Neural progenitor cell (in vitro differentiated cells): ENCODE data around the gene PLA2G4A. TPM values are rescaled to one million over a fixed set of nuclear protein-coding genes. Genes with fewer than 3 reads are reported as not detected.

Source experiments
- DNase-seq: peaks from one replicate; pipeline ENCODE4 v3.0.0-alpha.2; 2016; ENCODE audit warnings: low spot score
- H2AFZ ChIP-seq: fragments of 200-600 bp; sonication (generic); replicated peaks from 2 replicates; pipeline ENCODE4 v1.6.1; 2016; ENCODE audit warnings: antibody characterized with exemption
- H3F3A ChIP-seq: fragments of 200-600 bp; sonication (generic); 2 replicates; pipeline ENCODE4 v1.6.1; 2016; ENCODE audit warnings: antibody characterized with exemption, low read depth
- H3K27ac ChIP-seq: fragments of 200-600 bp; sonication (generic); 2 replicates; pipeline ENCODE4 v1.5.1; 2016; ENCODE audit warnings: mild to moderate bottlenecking
- H3K27me3 ChIP-seq: fragments of 200-600 bp; sonication (generic); 2 replicates; pipeline ENCODE4 v1.6.1; 2016; ENCODE audit warnings: mild to moderate bottlenecking, moderate library complexity
- H3K36me3 ChIP-seq: fragments of 200-600 bp; sonication (generic); 2 replicates; pipeline ENCODE4 v1.5.1; 2016
- H3K4me1 ChIP-seq: fragments of 200-600 bp; sonication (generic); 2 replicates; pipeline ENCODE4 v1.6.1; 2016; ENCODE audit warnings: mixed run types
- H3K4me2 ChIP-seq: fragments of 200-600 bp; sonication (generic); 2 replicates; pipeline ENCODE4 v1.6.1; 2016
- H3K4me3 ChIP-seq: fragments of 200-600 bp; sonication (generic); 2 replicates; pipeline ENCODE4 v1.5.1; 2016
- H3K79me2 ChIP-seq: fragments of 200-600 bp; sonication (generic); 2 replicates; pipeline ENCODE4 v1.6.1; 2016; ENCODE audit warnings: low read depth
- H3K9ac ChIP-seq: fragments of 200-600 bp; sonication (generic); 2 replicates; pipeline ENCODE4 v1.6.1; 2016
- H3K9me3 ChIP-seq: fragments of 200-600 bp; sonication (generic); 2 replicates; pipeline ENCODE4 v1.5.1; 2016; ENCODE audit warnings: low read depth
- H4K20me1 ChIP-seq: fragments of 200-600 bp; sonication (generic); 2 replicates; pipeline ENCODE4 v1.6.1; 2016; ENCODE audit warnings: low read depth
- H3K27ac Mint-ChIP-seq: 3 replicates; pipeline ENCODE4 v1.8.0; 2021; ENCODE audit warnings: mixed read lengths
- H3K27me3 Mint-ChIP-seq: 2 replicates; pipeline ENCODE4 v1.8.0; 2022; ENCODE audit warnings: low read depth, mild to moderate bottlenecking, inconsistent platforms, moderate library complexity, mixed read lengths; ENCODE audit not compliant: insufficient read depth
- H3K36me3 Mint-ChIP-seq: 3 replicates; pipeline ENCODE4 v1.8.0; 2021; ENCODE audit warnings: mixed read lengths
- H3K4me1 Mint-ChIP-seq: 3 replicates; pipeline ENCODE4 v1.8.0; 2021; ENCODE audit warnings: mixed read lengths
- H3K4me3 Mint-ChIP-seq: 3 replicates; pipeline ENCODE4 v1.8.0; 2021; ENCODE audit warnings: mild to moderate bottlenecking, moderate library complexity, mixed read lengths
- H3K9me3 Mint-ChIP-seq: 3 replicates; pipeline ENCODE4 v1.8.0; 2020; ENCODE audit warnings: mixed read lengths
- CTCF ChIP-seq: fragments of 200-600 bp; sonication (generic); IDR thresholded peaks from 2 replicates; pipeline ENCODE4 v1.5.1; 2017; ENCODE audit warnings: antibody characterized with exemption, mild to moderate bottlenecking
- EZH2 ChIP-seq: fragments of 200-600 bp; sonication (generic); IDR thresholded peaks from 2 replicates; pipeline ENCODE4 v1.6.1; 2017; ENCODE audit warnings: antibody characterized with exemption, mild to moderate bottlenecking, moderate library complexity
- EZH2phosphoT487 ChIP-seq: fragments of 200-600 bp; sonication (generic); IDR thresholded peaks from 2 replicates; pipeline ENCODE4 v1.6.1; 2017; ENCODE audit warnings: antibody characterized with exemption
- total RNA-seq: library from RNA; depleted of rRNA; stranded (reverse); fragments of >200 nt; gene quantifications from 2 replicates; pipeline ENCODE4 v1.2.3, GENCODE V29; 2015; ENCODE audit warnings: low replicate concordance

Gene PLA2G4A
- total RNA-seq, 1 donor from 2014 or later, result 1.0 TPM

GRCh38 chr1:186996816-186997215 lies 168.1 kb downstream of the PLA2G4A start:
- Histone ChIP-seq H2AFZ (no peak overlapping the region), H3K9me3 (no peaks in the 10 kb centered on the region), H3K4me3 (no peak overlapping the region), H3K79me2 (no peaks in the 10 kb centered on the region), H3K4me2 (no peak overlapping the region), H3K27me3 (no peaks in the 10 kb centered on the region), H3F3A (no peaks in the 10 kb centered on the region), H4K20me1 (no peaks in the 10 kb centered on the region), H3K36me3 (no peaks in the 10 kb centered on the region), H3K4me1 (no peaks in the 10 kb centered on the region), H3K27ac (no peak overlapping the region), H3K9ac (no peak overlapping the region)
- H3K27ac Mint-ChIP-seq, result no peak overlapping the region
- H3K9me3 Mint-ChIP-seq, result no peaks in the 10 kb centered on the region
- TF ChIP-seq EZH2phosphoT487 (no peak), CTCF (no peak), EZH2 (no peak)
- no peaks in the 10 kb centered on the region for H3K27me3 Mint-ChIP-seq
- H3K4me3 Mint-ChIP-seq, result no peak overlapping the region
- no peak for DNase-seq
- H3K36me3 Mint-ChIP-seq, result no peaks in the 10 kb centered on the region
- no peaks in the 10 kb centered on the region for H3K4me1 Mint-ChIP-seq

- no peaks in the 10 kb centered on the region for H3K27me3 Mint-ChIP-seq
Observed at GRCh38 chr1:186997877-186998276, 169.1 kb downstream of the PLA2G4A start.

GRCh38 chr1:186999506-186999905 lies 170.8 kb downstream of the PLA2G4A start:
- H3F3A ChIP-seq, result no peaks in the 10 kb centered on the region
- H3K4me2 ChIP-seq, result no peak overlapping the region
- H3K27ac Mint-ChIP-seq, result no peak overlapping the region
- H3K79me2 ChIP-seq, result no peaks in the 10 kb centered on the region
- no peaks in the 10 kb centered on the region for H3K36me3 Mint-ChIP-seq
- no peaks in the 10 kb centered on the region for H3K27me3 ChIP-seq
- no peaks in the 10 kb centered on the region for H3K36me3 ChIP-seq
- H3K4me1 ChIP-seq, result no peaks in the 10 kb centered on the region
- DNase-seq, result no peak
- H3K27me3 Mint-ChIP-seq, result no peaks in the 10 kb centered on the region
- H3K9ac ChIP-seq, result no peak overlapping the region
- no peaks in the 10 kb centered on the region for H3K9me3 ChIP-seq
- no peaks in the 10 kb centered on the region for H3K4me1 Mint-ChIP-seq
- H3K4me3 Mint-ChIP-seq, result no peak overlapping the region
- peak overlapping the region; percentile 79 for H2AFZ ChIP-seq
- TF ChIP-seq EZH2phosphoT487 (no peak), EZH2 (no peak), CTCF (no peak)
- no peaks in the 10 kb centered on the region for H4K20me1 ChIP-seq
- no peak overlapping the region for H3K4me3 ChIP-seq
- no peak overlapping the region for H3K27ac ChIP-seq
- no peaks in the 10 kb centered on the region for H3K9me3 Mint-ChIP-seq

More at GRCh38 chr1:186997877-186998276, 169.1 kb downstream of the PLA2G4A start:
- Mint-ChIP-seq H3K4me3 (no peak overlapping the region), H3K4me1 (no peaks in the 10 kb centered on the region), H3K9me3 (no peaks in the 10 kb centered on the region), H3K27ac (no peak overlapping the region), H3K36me3 (no peaks in the 10 kb centered on the region)
- Histone ChIP-seq H3K9ac (no peak overlapping the region), H3K79me2 (no peaks in the 10 kb centered on the region), H4K20me1 (no peaks in the 10 kb centered on the region), H3K9me3 (no peaks in the 10 kb centered on the region), H3K27ac (no peak overlapping the region), H2AFZ (no peak overlapping the region), H3K4me3 (no peak overlapping the region), H3K27me3 (no peaks in the 10 kb centered on the region), H3F3A (no peaks in the 10 kb centered on the region), H3K36me3 (no peaks in the 10 kb centered on the region), H3K4me2 (no peak overlapping the region), H3K4me1 (no peaks in the 10 kb centered on the region)
- TF ChIP-seq CTCF, result no peak
- TF ChIP-seq EZH2phosphoT487, result no peak
- TF ChIP-seq EZH2, result no peak
- DNase-seq, result no peak
